Stimulated activated CD4-positive, alpha-beta T cell treated with anti-CD3 and anti-CD28 coated beads, TNF-alpha, amount 100 ng/mL, for 4 hours (primary cell): ENCODE measurements around the gene GNAT1.
"Not testable (repeated sequence)": the region's sequence is repeated elsewhere in the genome, so short reads cannot be mapped to it uniquely, and the experiment has no call there.

ENCODE experiments used
- DNase-seq, 3 experiments: peaks; one replicate each; pipeline ENCODE4 v3.0.0-alpha.2; 2020; ENCODE audit warnings: low read depth in 3 of 3

GNAT1 gene

DNA sequence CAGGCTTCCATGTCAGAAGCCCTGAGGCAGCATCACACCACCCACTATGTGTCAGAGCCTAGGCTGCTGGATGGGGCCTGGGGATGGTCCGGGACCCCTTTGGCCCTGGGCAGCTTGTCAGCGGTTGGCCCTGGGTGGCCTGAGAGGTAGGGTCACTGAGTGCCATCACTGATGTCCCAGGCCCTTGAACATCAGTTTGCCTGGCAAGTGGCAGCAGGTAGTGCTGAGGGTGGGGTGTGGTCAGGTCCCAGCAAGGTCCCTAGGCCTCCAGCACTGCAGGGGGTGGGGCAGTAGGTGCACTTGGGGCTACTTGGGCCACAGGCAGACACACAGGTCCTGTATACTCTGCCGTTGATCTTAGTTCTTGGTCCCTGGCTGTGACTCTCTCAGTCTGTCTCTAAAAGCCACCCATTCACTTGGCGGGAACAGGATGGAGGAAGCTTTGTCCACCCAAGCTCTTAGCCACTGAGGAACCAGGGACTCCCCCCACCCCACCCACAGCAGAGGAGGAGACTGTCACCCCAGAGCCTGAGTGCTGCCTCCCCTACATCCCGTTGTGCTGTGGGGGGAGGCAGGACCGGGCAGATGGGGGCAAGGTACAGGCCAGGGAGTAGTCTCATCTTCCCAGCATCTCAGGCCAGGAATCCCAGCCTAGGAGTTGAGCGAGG is 50.4 kb downstream of the GNAT1 start:
- no peak for DNase-seq

DNA sequence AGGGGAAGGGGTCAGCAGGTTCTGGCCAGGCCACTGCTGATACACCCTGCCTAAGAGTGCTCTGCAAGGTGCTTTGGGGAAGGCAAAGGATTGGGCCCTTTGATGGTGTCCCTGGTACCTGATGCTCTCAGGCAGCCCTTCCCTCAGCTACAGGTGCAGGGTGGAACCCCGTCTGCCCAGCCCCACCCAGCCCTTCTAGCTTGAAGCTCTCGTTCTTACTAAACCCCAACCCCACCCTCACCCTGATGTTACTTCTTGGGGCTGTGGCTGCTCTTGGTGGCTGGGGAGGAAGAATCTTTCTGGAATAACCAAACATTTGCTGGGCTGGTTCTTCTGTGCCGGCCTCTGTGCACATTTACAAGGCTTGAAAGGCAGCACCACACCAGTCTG is 51.0 kb downstream of the GNAT1 start:
- DNase-seq: no peak

- no peak for DNase-seq
Observed at GRCh38 chr3:50242851-50243542, 51.6 kb downstream of the GNAT1 start.

DNA sequence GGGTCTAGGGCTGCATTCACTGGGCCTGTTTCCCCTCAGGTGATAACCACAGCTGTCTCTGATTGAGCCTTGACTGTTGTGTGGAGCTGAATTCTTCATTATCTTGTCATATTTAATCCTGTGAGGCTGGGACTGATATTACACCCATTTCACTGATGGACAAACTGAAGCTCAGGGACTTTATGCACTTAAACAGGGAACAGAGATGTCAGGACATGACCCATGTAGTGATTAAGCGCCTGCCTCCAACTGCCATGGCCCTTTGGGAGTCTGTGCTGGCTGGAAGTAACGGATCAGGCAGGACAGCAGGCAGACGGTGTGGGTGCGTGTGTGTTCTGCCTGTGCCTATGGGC is 52.1 kb downstream of the GNAT1 start:
- DNase-seq: no peak

DNA sequence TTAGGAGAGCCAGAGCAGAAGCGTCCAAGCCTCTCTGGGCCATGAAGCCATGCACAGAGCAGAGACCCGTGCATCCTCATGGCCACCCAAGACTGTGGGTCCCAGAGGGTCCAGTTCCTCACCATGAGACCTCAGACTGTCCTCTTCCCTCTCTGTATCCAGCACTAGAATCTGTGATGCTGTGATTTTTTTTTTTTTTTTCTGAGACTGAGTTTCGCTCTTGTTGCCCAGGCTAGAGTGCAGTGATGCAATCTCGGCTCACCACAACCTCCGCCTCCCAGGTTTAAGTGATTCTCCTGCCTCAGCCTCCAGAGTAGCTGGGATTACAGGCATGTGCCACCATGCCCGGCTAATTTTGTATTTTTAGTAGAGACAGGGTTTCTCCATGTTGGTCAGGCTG is 53.4 kb downstream of the GNAT1 start:
- DNase-seq: not testable (repeated sequence)

DNA sequence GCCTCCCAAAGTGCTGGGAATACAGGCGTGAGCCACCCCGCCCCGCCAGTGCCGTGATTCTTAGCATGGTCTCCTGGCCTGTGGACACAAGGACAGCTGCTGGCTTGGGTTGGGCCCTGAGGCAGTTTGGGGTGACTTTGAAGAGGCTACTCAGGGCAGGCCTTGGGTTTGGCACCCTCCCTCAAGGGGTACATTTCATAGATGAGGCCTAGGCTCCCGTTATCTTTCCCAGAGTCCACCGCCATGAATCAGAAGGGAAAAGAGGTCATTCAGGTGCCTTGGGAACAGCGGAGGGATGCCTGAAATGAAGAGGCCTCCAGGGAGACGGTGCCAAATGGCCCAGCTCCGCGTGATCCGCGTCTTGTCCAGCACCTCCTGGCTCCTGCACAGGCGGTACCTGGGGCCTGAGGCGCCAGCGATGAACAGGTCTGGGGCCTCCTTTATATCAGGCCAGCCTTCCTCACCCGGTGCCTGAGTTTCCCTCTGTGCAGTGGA is 53.9 kb downstream of the GNAT1 start:
- DNase-seq: no peak

GRCh38 chr3:50245831-50246516 is 54.6 kb downstream of the GNAT1 start:
- DNase-seq: peak; percentile 87 to 98 (median 94)

- DNase-seq: peak; percentile 62 to 71 (median 70)
Observed at GRCh38 chr3:50246517-50246954, 55.1 kb downstream of the GNAT1 start.
